H1 (cell line): ENCODE measurements around the gene ADCY5. TPM values are rescaled to one million over a fixed set of nuclear protein-coding genes. Genes with fewer than 3 reads are reported as not detected.

Source experiments
- CTCF ChIA-PET: fragments of 300-600 bp; sonication (Branson Sonifier 250); formaldehyde crosslinking; loops from one replicate; lab custom pipeline; 2021; ENCODE audit not compliant: partially characterized antibody; lab: Charles Lee
- POLR2A ChIA-PET: fragments of 300-600 bp; sonication (Branson Sonifier 250); formaldehyde crosslinking; loops from one replicate; lab custom pipeline; 2021; ENCODE audit warnings: inconsistent platforms; ENCODE audit not compliant: partially characterized antibody; lab: Charles Lee
- DNase-seq, 2 experiments: peaks; one replicate each; pipeline versions ENCODE4 v3.0.0 to v3.0.0-alpha.2; 2010 to 2022; ENCODE audit warnings: low spot score in 2 of 2, low read depth in 1 of 2, mixed read lengths in 1 of 2
- FAIRE-seq: peaks from 2 replicates; lab custom pipeline; 2011; peaks lifted over from hg19 to GRCh38; lab: Jason Lieb, UNC
- H2AFZ ChIP-seq: 2 replicates; pipeline ENCODE4 v1.8.1; 2012; ENCODE audit warnings: low read length, inconsistent platforms
- H2AK5ac ChIP-seq: 2 replicates; pipeline ENCODE4 v1.6.1; 2013; ENCODE audit warnings: low read depth, low read length
- H2BK120ac ChIP-seq: replicated peaks from 2 replicates; pipeline ENCODE3; 2013; ENCODE audit warnings: low read depth, low read length, inconsistent platforms
- H2BK12ac ChIP-seq: 2 replicates; pipeline ENCODE4 v1.6.1; 2013; ENCODE audit warnings: low read depth, low read length
- H2BK15ac ChIP-seq: 2 replicates; pipeline ENCODE4 v1.6.1; 2013; ENCODE audit warnings: low read length
- H2BK20ac ChIP-seq: 2 replicates; pipeline ENCODE4 v1.6.1; 2013; ENCODE audit warnings: low read length
- H2BK5ac ChIP-seq: 2 replicates; pipeline ENCODE4 v1.6.1; 2013; ENCODE audit warnings: low read depth, low read length
- H3K14ac ChIP-seq: 2 replicates; pipeline ENCODE4 v1.6.1; 2013; ENCODE audit warnings: inconsistent platforms; ENCODE audit not compliant: insufficient read length
- H3K18ac ChIP-seq: 2 replicates; pipeline ENCODE4 v1.6.1; 2013; ENCODE audit warnings: low read length; ENCODE audit errors: extremely low read depth
- H3K23ac ChIP-seq: 2 replicates; pipeline ENCODE4 v1.6.1; 2013; ENCODE audit warnings: inconsistent platforms; ENCODE audit not compliant: insufficient read length
- H3K23me2 ChIP-seq: 2 replicates; pipeline ENCODE4 v1.6.1; 2013; ENCODE audit warnings: low read depth, low read length
- H3K27ac ChIP-seq: 2 replicates; pipeline ENCODE4 v1.6.1; 2011; ENCODE audit warnings: low read depth, low read length, inconsistent platforms
- H3K27me3 ChIP-seq, 4 experiments: replicated peaks in 1 of 4; 1 replicate in 1 of 4; 2 replicates in 3 of 4; pipeline versions ENCODE4 v1.6.1 to v1.8.1; 2011 to 2013; ENCODE audit warnings: low read length in 3 of 4, mild to moderate bottlenecking in 3 of 4, inconsistent platforms in 2 of 4, mixed read lengths in 2 of 4, moderate library complexity in 1 of 4; ENCODE audit not compliant: control insufficient read depth in 3 of 4, insufficient read depth in 3 of 4; ENCODE audit errors: extremely low read depth in 1 of 4
- H3K36me3 ChIP-seq, 4 experiments: 2 replicates each; pipeline versions ENCODE4 v1.6.1 to v1.8.1; 2011 to 2013; ENCODE audit warnings: mild to moderate bottlenecking in 4 of 4, low read length in 3 of 4, moderate library complexity in 2 of 4, control low read depth in 1 of 4, inconsistent platforms in 1 of 4; ENCODE audit not compliant: insufficient read depth in 4 of 4, control insufficient read depth in 2 of 4
- H3K4ac ChIP-seq: replicated peaks from 2 replicates; pipeline ENCODE3; 2013; ENCODE audit warnings: low read length, low read depth, mixed read lengths, inconsistent platforms; ENCODE audit not compliant: insufficient read length
- H3K4me1 ChIP-seq, 4 experiments: replicated peaks in 1 of 4; 1 replicate in 1 of 4; 2 replicates in 3 of 4; pipeline versions ENCODE4 v1.6.1 to v1.8.1; 2011 to 2013; ENCODE audit warnings: low read length in 3 of 4, inconsistent platforms in 2 of 4, mixed read lengths in 1 of 4; ENCODE audit not compliant: insufficient read depth in 4 of 4, control insufficient read depth in 3 of 4
- H3K4me2 ChIP-seq, 2 experiments: 2 replicates each; pipeline versions ENCODE4 v1.6.1 to v1.8.1; 2011 to 2013; ENCODE audit warnings: low read depth in 2 of 2, low read length in 2 of 2, control low read depth in 1 of 2, inconsistent platforms in 1 of 2, mild to moderate bottlenecking in 1 of 2; ENCODE audit not compliant: insufficient read depth in 1 of 2
- H3K4me3 ChIP-seq, 4 experiments: fragments of 200-600, 300-600 bp in 1 of 4; sonication (generic), shearing (Covaris generic), sonication (Bioruptor Twin) in 1 of 4; 2 replicates each; pipeline versions ENCODE4 v1.5.1 to v1.8.1; 2011 to 2016; ENCODE audit warnings: low read length in 4 of 4, low read depth in 3 of 4, control low read depth in 2 of 4, inconsistent platforms in 2 of 4, mild to moderate bottlenecking in 2 of 4, mixed read lengths in 1 of 4, moderate library complexity in 1 of 4; ENCODE audit not compliant: insufficient read depth in 2 of 4; ENCODE audit errors: extremely low read depth in 1 of 4
- H3K56ac ChIP-seq: replicated peaks from 2 replicates; pipeline ENCODE3; 2013; ENCODE audit warnings: low read depth, mild to moderate bottlenecking, mixed read lengths, low read length, inconsistent platforms; ENCODE audit not compliant: insufficient read length
- H3K79me1 ChIP-seq: 2 replicates; pipeline ENCODE4 v1.6.1; 2013; ENCODE audit warnings: low read depth, low read length, control low read depth
- H3K79me2 ChIP-seq, 2 experiments: 2 replicates each; pipeline versions ENCODE4 v1.6.1 to v1.8.1; 2012 to 2013; ENCODE audit warnings: low read length in 2 of 2, mild to moderate bottlenecking in 2 of 2, inconsistent platforms in 1 of 2; ENCODE audit not compliant: insufficient read depth in 2 of 2, control insufficient read depth in 1 of 2
- H3K9ac ChIP-seq, 4 experiments: replicated peaks in 1 of 4; 1 replicate in 1 of 4; 2 replicates in 3 of 4; pipeline versions ENCODE4 v1.6.1 to v1.8.1; 2011 to 2013; ENCODE audit warnings: low read depth in 3 of 4, low read length in 3 of 4, control low read depth in 2 of 4, mild to moderate bottlenecking in 2 of 4, moderate library complexity in 2 of 4, inconsistent platforms in 1 of 4; ENCODE audit errors: extremely low read depth in 1 of 4
- H3K9me3 ChIP-seq, 2 experiments: 2 replicates each; pipeline versions ENCODE4 v1.6.1 to v1.8.1; 2012 to 2013; ENCODE audit warnings: mild to moderate bottlenecking in 2 of 2, moderate library complexity in 2 of 2, control low read depth in 1 of 2, inconsistent platforms in 1 of 2, low read depth in 1 of 2, low read length in 1 of 2, mixed read lengths in 1 of 2; ENCODE audit not compliant: insufficient read depth in 2 of 2
- H4K20me1 ChIP-seq, 2 experiments: replicated peaks in 1 of 2; 2 replicates each; pipeline versions ENCODE3 to v1.8.1; 2011 to 2013; ENCODE audit warnings: inconsistent platforms in 2 of 2, low read length in 2 of 2, mild to moderate bottlenecking in 1 of 2; ENCODE audit not compliant: insufficient read depth in 2 of 2, control insufficient read depth in 1 of 2
- H4K5ac ChIP-seq: 2 replicates; pipeline ENCODE4 v1.6.1; 2013; ENCODE audit warnings: low read length, low read depth, mixed read lengths, inconsistent platforms; ENCODE audit not compliant: insufficient read length
- H4K8ac ChIP-seq: 2 replicates; pipeline ENCODE4 v1.8.0; 2013; ENCODE audit warnings: mild to moderate bottlenecking, moderate library complexity, low read length, inconsistent platforms; ENCODE audit not compliant: insufficient read depth; ENCODE audit errors: extremely low read depth
- H4K91ac ChIP-seq: replicated peaks from 2 replicates; pipeline ENCODE3; 2013; ENCODE audit warnings: low read length, mixed read lengths, inconsistent platforms; ENCODE audit not compliant: insufficient read length
- MAFK ChIP-seq: IDR thresholded peaks from 2 replicates; pipeline ENCODE4 v1.6.1; 2012; ENCODE audit warnings: low read depth, mild to moderate bottlenecking, improper control_type of control experiment, low read length
- NRF1 ChIP-seq: IDR thresholded peaks from 2 replicates; pipeline ENCODE4 v1.6.1; 2011; ENCODE audit warnings: mild to moderate bottlenecking, low read depth, low read length, improper control_type of control experiment
- RXRA ChIP-seq: IDR thresholded peaks from 2 replicates; pipeline ENCODE4 v1.6.1; 2011; ENCODE audit warnings: low read depth, mild to moderate bottlenecking, low read length, moderate library complexity; ENCODE audit not compliant: insufficient read depth
- SIX5 ChIP-seq: IDR thresholded peaks from 2 replicates; pipeline ENCODE4 v1.6.1; 2011; ENCODE audit warnings: mild to moderate bottlenecking, low read depth, low read length
- SP1 ChIP-seq: IDR thresholded peaks from 2 replicates; pipeline ENCODE4 v1.6.1; 2011; ENCODE audit warnings: low read depth, low read length
- WGBS, 2 experiments: shearing (Covaris generic) in 1 of 2; methylation state at CpG; one replicate each; pipeline versions ENCODE4 v1.1.6 to v1.1.7; 2013 to 2015; ENCODE audit warnings: low lambda C conversion rate in 2 of 2, mixed read lengths in 2 of 2, inconsistent platforms in 1 of 2, low coverage in 1 of 2, missing lambda C conversion rate in 1 of 2; ENCODE audit not compliant: insufficient replicate concordance in 2 of 2, insufficient coverage in 1 of 2, insufficient read length in 1 of 2; ENCODE audit errors: extremely low coverage in 1 of 2, missing lambda C conversion rate in 1 of 2; 5-methylcytosine and 5-hydroxymethylcytosine counted together
- polyA plus RNA-seq, 7 experiments: library from polyadenylated mRNA; depleted of rRNA in 3 of 7; stranded (reverse) in 5 of 7; unstranded in 2 of 7; fragments of >200 nt in 5 of 7; fragments of 200-250 nt in 2 of 7; gene quantifications; 1 replicate in 5 of 7; 2 replicates in 1 of 7; 4 replicates in 1 of 7; pipeline versions ENCODE4 v1.2.1 to v1.2.3, GENCODE V29; 2011 to 2013; ENCODE audit warnings: missing spikeins in 2 of 7, mixed read lengths in 2 of 7
- total RNA-seq: library from RNA; stranded (reverse); fragmentation: NEBNext Ultra II Directional; extraction: Animal tissue kit (Norgen Biotek cat#: 25700); gene quantifications from 2 replicates; pipeline ENCODE4 v1.2.1, GENCODE V29; 2021
- TF ChIP-seq, protein P1 (sequence below), 3 experiments: IDR thresholded peaks; 1 replicate in 2 of 3; 2 replicates in 1 of 3; pipeline versions ENCODE4 v1.5.1 to v1.6.1; 2011; ENCODE audit warnings: low read length in 3 of 3, mild to moderate bottlenecking in 3 of 3, inconsistent platforms in 2 of 3, low read depth in 1 of 3, moderate library complexity in 1 of 3; ENCODE audit not compliant: insufficient read depth in 1 of 3; ENCODE audit errors: control extremely low read depth in 1 of 3
- TF ChIP-seq, protein P2 (sequence below): IDR thresholded peaks from 2 replicates; pipeline ENCODE4 v1.6.1; 2012; ENCODE audit warnings: inconsistent platforms

ADCY5 gene
- total and polyA plus RNA-seq, 2 of the 8 experiments (the other 6 are each of a cell fraction or from before 2014, with no cell fraction given): 18.9 to 40.8 TPM

- Histone ChIP-seq H3K4me3 (no peak overlapping the region), H3K27ac (no peak overlapping the region), H3K9me3 (no peaks in the 10 kb centered on the region), H2AK5ac (no peak overlapping the region), H3K4me2 (no peak overlapping the region), H3K4ac (no peak overlapping the region), H2BK15ac (no peak overlapping the region), H3K23ac (no peak overlapping the region), H3K56ac (no peak overlapping the region), H3K4me1 (no peaks in the 10 kb centered on the region), H3K14ac (no peak overlapping the region), H3K27me3 (no peaks in the 10 kb centered on the region), H4K20me1 (no peaks in the 10 kb centered on the region), H2BK5ac (no peak overlapping the region), H2BK20ac (no peak overlapping the region), H3K9ac (no peak overlapping the region), H3K23me2 (no peaks in the 10 kb centered on the region), H3K79me2 (no peaks in the 10 kb centered on the region), H3K36me3 (0 out of 8 replicates have a peak, but pooled peaks cover 0 to 2% (median 0%) of the 10 kb centered on the region in 4 experiments), H3K18ac (no peak overlapping the region), H4K8ac (no peak overlapping the region), H4K91ac (no peak overlapping the region), H3K79me1 (no peaks in the 10 kb centered on the region), H2AFZ (no peak overlapping the region), H2BK12ac (no peak overlapping the region), H2BK120ac (no peak overlapping the region), H4K5ac (no peak overlapping the region)
- DNase-seq (no peak), FAIRE-seq (no peak)
- WGBS, 2 experiments: 89 to 100% methylated on average over 2 to 5 of the region's 5 CpGs
- ChIA-PET POLR2A (no interaction called here), CTCF (interaction anchor here (1.4 kb wide), 1 partner anchor 19 kb away, joined by 3 read pairs; no protein-coding TSS in a partner anchor)
- TF ChIP-seq, protein P1, sequence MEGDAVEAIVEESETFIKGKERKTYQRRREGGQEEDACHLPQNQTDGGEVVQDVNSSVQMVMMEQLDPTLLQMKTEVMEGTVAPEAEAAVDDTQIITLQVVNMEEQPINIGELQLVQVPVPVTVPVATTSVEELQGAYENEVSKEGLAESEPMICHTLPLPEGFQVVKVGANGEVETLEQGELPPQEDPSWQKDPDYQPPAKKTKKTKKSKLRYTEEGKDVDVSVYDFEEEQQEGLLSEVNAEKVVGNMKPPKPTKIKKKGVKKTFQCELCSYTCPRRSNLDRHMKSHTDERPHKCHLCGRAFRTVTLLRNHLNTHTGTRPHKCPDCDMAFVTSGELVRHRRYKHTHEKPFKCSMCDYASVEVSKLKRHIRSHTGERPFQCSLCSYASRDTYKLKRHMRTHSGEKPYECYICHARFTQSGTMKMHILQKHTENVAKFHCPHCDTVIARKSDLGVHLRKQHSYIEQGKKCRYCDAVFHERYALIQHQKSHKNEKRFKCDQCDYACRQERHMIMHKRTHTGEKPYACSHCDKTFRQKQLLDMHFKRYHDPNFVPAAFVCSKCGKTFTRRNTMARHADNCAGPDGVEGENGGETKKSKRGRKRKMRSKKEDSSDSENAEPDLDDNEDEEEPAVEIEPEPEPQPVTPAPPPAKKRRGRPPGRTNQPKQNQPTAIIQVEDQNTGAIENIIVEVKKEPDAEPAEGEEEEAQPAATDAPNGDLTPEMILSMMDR (IDR thresholded peaks at IDR 0.05; ENCODE audit: control extremely low read depth in 1 of 3, insufficient read depth in 1 of 3, low read depth in 1 of 3, low read length in 3 of 3): no peak
- TF ChIP-seq MAFK: no peak
- no peak for TF ChIP-seq RXRA
- no peak for TF ChIP-seq NRF1
- no peak for TF ChIP-seq SP1
- TF ChIP-seq, protein P2, sequence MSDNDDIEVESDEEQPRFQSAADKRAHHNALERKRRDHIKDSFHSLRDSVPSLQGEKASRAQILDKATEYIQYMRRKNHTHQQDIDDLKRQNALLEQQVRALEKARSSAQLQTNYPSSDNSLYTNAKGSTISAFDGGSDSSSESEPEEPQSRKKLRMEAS: no peak
- TF ChIP-seq SIX5: no peak
Observed at GRCh38 chr3:123262868-123263267, 186.0 kb downstream of the ADCY5 start.
